Measurements from ENCODE around the gene TIMM13. TPM values are rescaled to one million over a fixed set of nuclear protein-coding genes. Genes with fewer than 3 reads are reported as not detected.
"Not testable (repeated sequence)": the region's sequence is repeated elsewhere in the genome, so short reads cannot be mapped to it uniquely, and the experiment has no call there.

Gene TIMM13
- polyA plus RNA-seq, 4 donors, result 93.2 to 160 (median 100) TPM

DNA sequence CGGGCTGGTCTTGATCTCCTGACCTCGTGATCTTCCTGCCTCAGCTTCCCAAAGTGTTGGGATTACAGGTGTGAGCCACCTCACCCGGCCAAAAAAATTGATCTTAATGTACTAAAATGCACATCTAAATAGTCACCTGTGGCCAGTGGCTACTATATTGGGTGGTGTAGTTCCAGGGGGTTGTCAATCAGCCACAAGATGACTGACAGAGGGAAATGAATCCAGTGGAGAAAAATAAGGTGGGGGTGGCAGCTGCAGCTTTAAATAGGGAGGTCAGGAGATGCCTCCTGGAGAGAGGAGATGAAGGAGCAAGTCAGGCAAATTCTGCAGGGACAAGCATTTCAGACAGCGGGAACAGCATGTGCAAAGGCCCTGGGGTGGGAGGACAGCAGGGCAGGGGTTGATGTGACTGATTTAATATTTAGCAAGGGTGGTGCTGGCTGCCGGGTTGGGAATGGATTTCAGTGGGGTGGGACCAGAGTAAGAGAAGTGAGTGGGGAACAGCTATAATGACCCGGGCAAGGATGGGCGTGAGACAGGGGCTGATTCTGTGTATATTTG, 18.0 kb downstream of the TIMM13 start:
- no peak for FAIRE-seq
- H3K9me3 ChIP-seq (ENCODE audit: control insufficient read depth in 2 of 2, insufficient read depth in 1 of 2, low read depth in 1 of 2, low read length in 1 of 2), result peaks cover 0 to 14% of the 10 kb centered on the region in 2 donors
- 88 to 93% (median 89%) methylated on average over 7 of the region's 7 CpGs for WGBS, 3 donors
- DNase-seq, result no peak
- H3K27ac ChIP-seq (ENCODE audit: low read depth in 1 of 3, low read length in 2 of 3), result no peak overlapping the region
- no peaks in the 10 kb centered on the region for H3K36me3 ChIP-seq (ENCODE audit: control insufficient read depth in 3 of 3, insufficient read depth in 2 of 3, low read depth in 1 of 3, low read length in 3 of 3)
- no peak overlapping the region for H3K4me3 ChIP-seq (ENCODE audit: low read depth in 1 of 3, low read length in 3 of 3)
- no peaks in the 10 kb centered on the region for H3K4me1 ChIP-seq (ENCODE audit: control insufficient read depth in 3 of 3, insufficient read depth in 2 of 3, low read depth in 1 of 3, low read length in 2 of 3)
- H3K27me3 ChIP-seq (ENCODE audit: control insufficient read depth in 3 of 3, insufficient read depth in 3 of 3, low read length in 3 of 3), result no peaks in the 10 kb centered on the region

- H3K4me1 ChIP-seq (ENCODE audit: control insufficient read depth in 3 of 3, insufficient read depth in 2 of 3, low read depth in 1 of 3, low read length in 2 of 3), result no peaks in the 10 kb centered on the region
- peaks cover 0 to 17% of the 10 kb centered on the region in 2 donors for H3K9me3 ChIP-seq (ENCODE audit: control insufficient read depth in 2 of 2, insufficient read depth in 1 of 2, low read depth in 1 of 2, low read length in 1 of 2)
- 87 to 91% (median 89%) methylated on average over 25 of the region's 25 CpGs for WGBS, 3 donors
- no peaks in the 10 kb centered on the region for H3K36me3 ChIP-seq (ENCODE audit: control insufficient read depth in 3 of 3, insufficient read depth in 2 of 3, low read depth in 1 of 3, low read length in 3 of 3)
- no peak overlapping the region for H3K27ac ChIP-seq (ENCODE audit: low read depth in 1 of 3, low read length in 2 of 3)
- DNase-seq (no peak), FAIRE-seq (no peak)
- no peak overlapping the region for H3K4me3 ChIP-seq (ENCODE audit: low read depth in 1 of 3, low read length in 3 of 3)
- no peaks in the 10 kb centered on the region for H3K27me3 ChIP-seq (ENCODE audit: control insufficient read depth in 3 of 3, insufficient read depth in 3 of 3, low read length in 3 of 3)
Measured at GRCh38 chr19:2408247-2408646, 19.1 kb downstream of the TIMM13 start.

- Histone ChIP-seq H3K4me1 (ENCODE audit: control insufficient read depth in 3 of 3, insufficient read depth in 2 of 3, low read depth in 1 of 3, low read length in 2 of 3) (peaks cover 0 to 5% (median 0%) of the 10 kb centered on the region in 3 donors), H3K36me3 (ENCODE audit: control insufficient read depth in 3 of 3, insufficient read depth in 2 of 3, low read depth in 1 of 3, low read length in 3 of 3) (no peaks in the 10 kb centered on the region), H3K27me3 (ENCODE audit: control insufficient read depth in 3 of 3, insufficient read depth in 3 of 3, low read length in 3 of 3) (no peaks in the 10 kb centered on the region), H3K9me3 (ENCODE audit: control insufficient read depth in 2 of 2, insufficient read depth in 1 of 2, low read depth in 1 of 2, low read length in 1 of 2) (peaks cover 0 to 4% of the 10 kb centered on the region in 2 donors), H3K4me3 (ENCODE audit: low read depth in 1 of 3, low read length in 3 of 3) (no peak overlapping the region), H3K27ac (ENCODE audit: low read depth in 1 of 3, low read length in 2 of 3) (no peak overlapping the region)
- FAIRE-seq (no peak), DNase-seq (no peak)
- WGBS, 3 donors, result 94 to 96% (median 95%) methylated on average over 4 of the region's 4 CpGs
Measured at GRCh38 chr19:2399582-2399981, 27.8 kb downstream of the TIMM13 start.

- no peaks in the 10 kb centered on the region for H3K27me3 ChIP-seq (ENCODE audit: control insufficient read depth in 3 of 3, insufficient read depth in 3 of 3, low read length in 3 of 3)
- H3K27ac ChIP-seq (ENCODE audit: low read depth in 1 of 3, low read length in 2 of 3), result no peak overlapping the region
- no peak overlapping the region for H3K4me3 ChIP-seq (ENCODE audit: low read depth in 1 of 3, low read length in 3 of 3)
- FAIRE-seq (no peak), DNase-seq (no peak)
- peaks cover 0 to 5% (median 0%) of the 10 kb centered on the region in 3 donors for H3K4me1 ChIP-seq (ENCODE audit: control insufficient read depth in 3 of 3, insufficient read depth in 2 of 3, low read depth in 1 of 3, low read length in 2 of 3)
- no peaks in the 10 kb centered on the region for H3K36me3 ChIP-seq (ENCODE audit: control insufficient read depth in 3 of 3, insufficient read depth in 2 of 3, low read depth in 1 of 3, low read length in 3 of 3)
- WGBS, 3 donors, result 87 to 95% (median 92%) methylated on average over 14 of the region's 14 CpGs
- no peaks in the 10 kb centered on the region for H3K9me3 ChIP-seq (ENCODE audit: control insufficient read depth in 2 of 2, insufficient read depth in 1 of 2, low read depth in 1 of 2, low read length in 1 of 2)
Measured at GRCh38 chr19:2398735-2399305, 28.6 kb downstream of the TIMM13 start.

DNA sequence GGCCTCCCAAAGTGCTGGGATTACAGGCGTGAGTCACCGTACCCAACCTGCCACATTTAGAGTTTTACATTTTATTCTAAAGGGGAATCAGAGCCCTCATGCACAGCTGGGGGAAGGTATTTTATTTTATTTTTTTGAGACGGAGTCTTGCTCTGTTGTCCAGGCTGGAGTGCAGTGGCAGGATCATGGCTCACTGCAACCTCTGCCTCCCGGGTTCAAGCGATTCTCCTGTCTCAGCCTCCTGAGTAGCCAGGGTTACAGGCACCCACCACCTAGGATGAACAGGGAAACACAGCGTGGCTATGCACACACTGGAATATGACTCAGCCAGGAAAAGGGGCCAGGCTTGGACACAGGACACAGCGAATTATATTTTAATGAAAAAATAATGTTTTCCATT, 30.2 kb downstream of the TIMM13 start:
- FAIRE-seq; DNase-seq; H3K27ac ChIP-seq (ENCODE audit: low read depth in 1 of 3, low read length in 2 of 3); H3K4me3 ChIP-seq (ENCODE audit: low read depth in 1 of 3, low read length in 3 of 3); H3K4me1 ChIP-seq (ENCODE audit: control insufficient read depth in 3 of 3, insufficient read depth in 2 of 3, low read depth in 1 of 3, low read length in 2 of 3); H3K27me3 ChIP-seq (ENCODE audit: control insufficient read depth in 3 of 3, insufficient read depth in 3 of 3, low read length in 3 of 3); H3K36me3 ChIP-seq (ENCODE audit: control insufficient read depth in 3 of 3, insufficient read depth in 2 of 3, low read depth in 1 of 3, low read length in 3 of 3); H3K9me3 ChIP-seq (ENCODE audit: control insufficient read depth in 2 of 2, insufficient read depth in 1 of 2, low read depth in 1 of 2, low read length in 1 of 2): not testable (repeated sequence)
- WGBS, 3 donors, result 93 to 97% (median 95%) methylated on average over 7 of the region's 7 CpGs

- 57 to 85% (median 76%) methylated on average over 18 of the region's 18 CpGs for WGBS, 3 donors
- H3K27ac ChIP-seq (ENCODE audit: low read depth in 1 of 3, low read length in 2 of 3), result peak overlapping the region in 2 of 3 donors; percentile 32 to 44
- not testable (repeated sequence) for H3K27me3 ChIP-seq (ENCODE audit: control insufficient read depth in 3 of 3, insufficient read depth in 3 of 3, low read length in 3 of 3); H3K9me3 ChIP-seq (ENCODE audit: control insufficient read depth in 2 of 2, insufficient read depth in 1 of 2, low read depth in 1 of 2, low read length in 1 of 2); DNase-seq; H3K4me3 ChIP-seq (ENCODE audit: low read depth in 1 of 3, low read length in 3 of 3); H3K4me1 ChIP-seq (ENCODE audit: control insufficient read depth in 3 of 3, insufficient read depth in 2 of 3, low read depth in 1 of 3, low read length in 2 of 3); FAIRE-seq; H3K36me3 ChIP-seq (ENCODE audit: control insufficient read depth in 3 of 3, insufficient read depth in 2 of 3, low read depth in 1 of 3, low read length in 3 of 3)
Measured at GRCh38 chr19:2395293-2395829, 32.0 kb downstream of the TIMM13 start.

DNA sequence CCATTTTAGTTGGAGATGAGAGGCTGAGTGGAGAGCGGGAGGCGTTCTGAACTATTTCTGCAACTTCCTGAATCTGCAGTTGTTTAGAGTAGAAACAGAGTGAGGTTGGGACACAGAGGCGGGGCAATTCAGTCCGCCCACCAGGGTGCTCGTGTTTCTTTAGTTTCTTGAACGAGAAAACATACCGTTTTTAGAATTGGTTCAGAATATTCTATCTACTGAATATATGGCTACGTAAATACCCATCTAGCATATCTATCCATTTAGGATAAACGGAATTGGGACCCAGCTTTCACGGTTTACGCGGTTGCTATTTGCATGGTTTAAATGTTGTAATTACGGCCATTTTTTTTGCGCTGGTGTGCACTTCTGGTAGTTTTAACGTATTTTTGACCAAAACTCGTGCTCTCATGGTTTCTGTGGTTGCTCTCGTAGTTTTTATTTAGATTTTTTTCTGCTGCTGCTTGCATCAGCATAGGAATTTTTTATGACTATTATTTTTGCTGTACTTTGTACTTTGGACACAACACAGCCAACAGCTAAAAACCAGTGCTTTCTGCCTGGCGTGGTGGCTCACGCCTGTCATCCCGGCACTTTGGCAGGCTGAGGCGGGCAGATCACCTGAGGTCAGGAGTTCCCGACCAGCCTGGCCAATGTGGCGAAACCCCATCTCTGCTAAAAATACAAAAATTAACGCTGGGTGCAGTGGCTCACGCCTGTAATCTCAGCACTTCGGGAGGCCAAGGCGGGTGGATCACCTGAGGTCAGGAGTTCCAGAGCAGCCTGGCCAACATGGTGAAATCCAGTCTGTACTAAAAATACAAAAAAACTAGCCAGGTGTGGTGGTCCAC, 32.7 kb downstream of the TIMM13 start:
- no peaks in the 10 kb centered on the region for H3K27me3 ChIP-seq (ENCODE audit: control insufficient read depth in 3 of 3, insufficient read depth in 3 of 3, low read length in 3 of 3)
- peaks cover 0 to 6% of the 10 kb centered on the region in 2 donors for H3K9me3 ChIP-seq (ENCODE audit: control insufficient read depth in 2 of 2, insufficient read depth in 1 of 2, low read depth in 1 of 2, low read length in 1 of 2)
- no peak for FAIRE-seq
- H3K27ac ChIP-seq (ENCODE audit: low read depth in 1 of 3, low read length in 2 of 3), result peak overlapping the region in 2 of 3 donors; percentile 44 to 55
- WGBS, 3 donors, result 11 to 35% (median 20%) methylated on average over 27 of the region's 27 CpGs
- no peaks in the 10 kb centered on the region for H3K36me3 ChIP-seq (ENCODE audit: control insufficient read depth in 3 of 3, insufficient read depth in 2 of 3, low read depth in 1 of 3, low read length in 3 of 3)
- peaks cover 0 to 5% (median 0%) of the 10 kb centered on the region in 3 donors for H3K4me1 ChIP-seq (ENCODE audit: control insufficient read depth in 3 of 3, insufficient read depth in 2 of 3, low read depth in 1 of 3, low read length in 2 of 3)
- DNase-seq, result peak; percentile 88 to 89
- no peak overlapping the region for H3K4me3 ChIP-seq (ENCODE audit: low read depth in 1 of 3, low read length in 3 of 3)

GRCh38 chr19:2394054-2394441, 33.3 kb downstream of the TIMM13 start:
- Histone ChIP-seq H3K9me3 (ENCODE audit: control insufficient read depth in 2 of 2, insufficient read depth in 1 of 2, low read depth in 1 of 2, low read length in 1 of 2) (peaks cover 0 to 6% of the 10 kb centered on the region in 2 donors), H3K27me3 (ENCODE audit: control insufficient read depth in 3 of 3, insufficient read depth in 3 of 3, low read length in 3 of 3) (no peaks in the 10 kb centered on the region), H3K27ac (ENCODE audit: low read depth in 1 of 3, low read length in 2 of 3) (peak overlapping the region in 1 of 3 donors; percentile 32), H3K4me3 (ENCODE audit: low read depth in 1 of 3, low read length in 3 of 3) (no peak overlapping the region), H3K36me3 (ENCODE audit: control insufficient read depth in 3 of 3, insufficient read depth in 2 of 3, low read depth in 1 of 3, low read length in 3 of 3) (no peaks in the 10 kb centered on the region), H3K4me1 (ENCODE audit: control insufficient read depth in 3 of 3, insufficient read depth in 2 of 3, low read depth in 1 of 3, low read length in 2 of 3) (peaks cover 0 to 5% (median 0%) of the 10 kb centered on the region in 3 donors)
- FAIRE-seq (no peak), DNase-seq (no peak)
- 42 to 64% (median 43%) methylated on average over 8 of the region's 8 CpGs for WGBS, 3 donors

Data from small intestine (tissue), 7 donors.